GM08714 (cell line): Measurements from ENCODE around the gene OGA.

Experiments used
- H3K4me3 ChIP-seq: fragments of 200-500 bp; sonication (Bioruptor generic); 2 replicates; pipeline ENCODE4 v1.5.1; 2014; ENCODE audit warnings: mild to moderate bottlenecking, low read length, inconsistent platforms
- ZNF274 ChIP-seq: IDR thresholded peaks from 2 replicates; pipeline ENCODE4 v1.6.1; 2012; ENCODE audit warnings: mild to moderate bottlenecking, low read depth, low read length

OGA gene

GRCh38 chr10:101769541-101770180, 48.6 kb downstream of the OGA start:
- TF ChIP-seq ZNF274: no peak
- no peak overlapping the region for H3K4me3 ChIP-seq

GRCh38 chr10:101768791-101769170, 49.5 kb downstream of the OGA start:
- no peak overlapping the region for H3K4me3 ChIP-seq
- no peak for TF ChIP-seq ZNF274

- no peak overlapping the region for H3K4me3 ChIP-seq
- TF ChIP-seq ZNF274: no peak
These were observed 50.1 kb downstream of the OGA start for GRCh38 chr10:101767966-101768790.

GRCh38 chr10:101767600-101767945, 50.7 kb downstream of the OGA start:
- H3K4me3 ChIP-seq: no peak overlapping the region
- TF ChIP-seq ZNF274: no peak

DNA sequence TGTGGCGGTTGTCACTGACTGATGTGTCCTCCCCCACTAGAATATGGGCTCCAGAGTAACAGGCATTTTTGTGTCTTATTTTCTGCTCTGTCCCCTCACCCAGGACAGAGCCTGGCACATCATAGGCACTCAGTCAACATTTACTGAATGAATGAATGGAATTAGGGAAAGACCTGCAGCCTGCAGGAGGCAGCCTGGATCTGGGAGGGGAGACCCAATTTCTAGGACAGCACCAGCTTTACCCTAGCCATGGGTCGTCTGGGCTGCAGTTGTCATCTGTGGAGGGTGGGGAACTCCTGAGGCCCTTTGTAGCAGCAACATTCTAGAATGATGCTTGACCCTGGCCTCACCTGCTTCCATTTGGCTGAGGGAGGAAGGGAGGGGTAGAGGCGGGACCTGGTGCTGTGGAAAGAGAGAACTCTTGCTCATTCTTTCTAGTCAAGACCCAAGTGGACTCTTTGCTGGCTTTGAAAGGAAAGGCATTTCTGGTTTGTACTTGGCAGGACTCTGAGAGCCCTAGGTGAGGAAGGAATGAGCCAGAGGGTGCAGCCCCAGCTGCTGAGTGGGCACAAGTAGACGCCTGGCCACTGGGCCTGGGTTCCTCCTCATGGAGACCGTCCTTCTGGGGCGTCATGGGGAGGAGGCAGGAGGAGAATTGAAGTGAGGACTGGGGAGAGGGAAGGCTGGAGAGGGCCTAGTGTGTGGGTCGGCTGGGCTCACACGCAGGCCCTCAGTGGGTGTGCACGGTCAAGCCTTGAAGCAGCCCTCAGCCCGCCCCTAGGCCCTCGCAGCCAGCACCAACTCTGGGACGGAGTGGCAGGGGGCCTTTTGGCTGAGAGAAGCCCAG, 51.3 kb downstream of the OGA start:
- no peak for TF ChIP-seq ZNF274
- H3K4me3 ChIP-seq: no peak overlapping the region

DNA sequence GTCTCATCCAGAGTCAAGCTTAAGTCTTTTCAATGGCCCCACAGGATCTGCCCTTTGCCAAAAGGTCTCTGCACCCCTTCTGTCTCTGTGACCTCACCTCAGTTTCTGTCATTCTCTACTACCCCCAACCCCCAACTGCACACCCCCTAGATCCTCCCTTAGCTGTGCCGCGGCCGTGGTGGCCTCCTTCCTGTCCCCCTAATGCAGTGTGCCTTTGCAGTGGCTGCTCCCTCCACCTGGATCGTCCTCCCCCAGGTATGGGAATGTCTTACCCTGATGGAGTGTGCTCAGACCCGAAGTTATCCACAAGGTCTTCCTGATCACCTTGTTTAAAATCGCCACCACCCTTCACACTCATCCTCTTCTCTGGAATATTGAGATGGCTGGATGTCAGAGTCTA, 51.9 kb downstream of the OGA start:
- no peak overlapping the region for H3K4me3 ChIP-seq
- no peak for TF ChIP-seq ZNF274

- no peak overlapping the region for H3K4me3 ChIP-seq
- TF ChIP-seq ZNF274: no peak
These were observed 55.0 kb downstream of the OGA start for GRCh38 chr10:101763141-101763846.

GRCh38 chr10:101762736-101763135, 55.5 kb downstream of the OGA start:
- TF ChIP-seq ZNF274: no peak
- H3K4me3 ChIP-seq: no peak overlapping the region

DNA sequence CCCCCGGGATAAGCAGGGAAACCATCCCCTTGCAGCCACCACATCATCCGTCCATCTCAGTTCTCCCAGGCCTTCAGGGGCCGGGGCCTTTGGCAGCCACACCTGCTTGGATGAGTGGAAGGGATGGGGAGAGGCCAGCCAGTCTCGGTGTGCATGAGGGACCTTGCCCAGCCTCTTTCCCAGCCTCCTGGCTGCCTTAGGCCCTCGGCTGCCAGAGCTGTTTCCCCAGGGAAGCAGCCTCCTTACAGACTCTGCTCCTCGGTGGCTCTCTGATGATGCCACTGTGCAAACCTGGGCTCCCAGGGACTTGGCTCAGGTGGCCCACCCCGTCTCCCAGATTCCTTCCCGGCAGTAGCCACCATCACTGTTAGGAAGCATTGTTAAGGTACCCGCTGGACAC, 57.0 kb downstream of the OGA start:
- TF ChIP-seq ZNF274: no peak

DNA sequence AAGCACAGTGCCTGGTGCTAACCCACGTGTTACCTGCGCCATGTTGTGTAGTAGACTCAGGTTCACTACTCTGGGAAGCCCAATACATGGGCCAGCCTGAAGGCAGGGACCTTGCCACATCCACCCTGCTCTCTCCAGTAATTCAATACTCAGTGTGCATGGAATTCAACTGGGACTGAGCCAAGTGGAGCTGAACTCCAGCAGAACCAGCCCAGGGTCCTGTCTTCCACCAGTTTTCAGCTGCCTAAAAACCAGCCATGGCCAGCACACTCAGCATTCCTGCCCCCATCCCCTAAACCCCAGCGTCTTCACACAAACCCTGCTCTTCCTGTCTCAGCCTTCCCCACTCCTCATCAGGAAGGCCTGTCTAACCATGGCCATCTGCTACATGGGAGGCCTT, 57.7 kb downstream of the OGA start:
- no peak for TF ChIP-seq ZNF274
- H3K4me3 ChIP-seq: no peak overlapping the region

More for the DNA sequence above, 57.0 kb downstream of the OGA start:
- H3K4me3 ChIP-seq: no peak overlapping the region

DNA sequence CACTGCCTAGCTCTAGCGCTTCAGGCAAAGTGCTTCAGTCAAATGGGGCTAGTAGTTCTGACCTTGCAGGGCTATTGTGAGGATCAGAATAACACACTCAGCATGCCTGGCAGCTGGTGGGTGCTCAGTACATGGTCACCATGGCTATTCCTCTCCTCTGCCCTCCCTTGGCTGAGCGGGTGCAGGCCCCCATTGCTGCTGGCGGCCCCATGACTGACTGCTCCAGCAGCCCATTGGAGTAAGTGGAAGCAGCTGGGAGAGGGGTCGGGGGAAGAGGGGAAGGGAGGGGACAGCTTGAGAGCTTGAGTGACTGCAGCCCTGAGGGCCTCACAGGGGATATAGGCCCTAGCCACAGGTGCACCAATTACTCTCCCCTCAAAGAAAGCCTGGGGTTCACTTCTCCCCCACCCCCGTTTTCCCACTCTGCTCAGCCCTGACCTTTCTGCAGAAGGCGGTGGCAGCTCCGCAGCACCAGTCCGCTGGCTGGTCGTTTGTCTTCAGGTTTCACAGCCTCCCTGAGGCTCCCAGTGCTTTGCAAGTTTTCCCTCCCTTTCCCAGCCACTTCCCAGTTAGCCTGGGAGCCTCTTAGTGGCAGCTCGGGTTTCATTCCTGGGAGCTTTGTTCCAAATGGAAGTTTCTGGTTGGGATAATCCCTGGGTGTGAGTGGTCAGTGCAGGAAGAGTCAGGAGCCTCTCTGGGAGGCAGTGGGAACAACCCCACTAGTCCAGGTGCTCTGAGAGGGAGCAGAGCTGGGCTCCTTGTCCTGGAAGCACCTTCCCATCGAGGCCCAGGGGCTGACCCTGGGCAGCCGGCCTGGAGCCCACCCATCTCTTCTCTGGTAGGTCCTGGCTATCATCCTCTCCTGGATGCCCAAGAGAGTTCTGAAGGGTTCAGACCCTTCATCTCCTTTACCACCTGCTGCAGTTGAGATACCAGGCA, 58.7 kb downstream of the OGA start:
- no peak for TF ChIP-seq ZNF274
- no peak overlapping the region for H3K4me3 ChIP-seq

DNA sequence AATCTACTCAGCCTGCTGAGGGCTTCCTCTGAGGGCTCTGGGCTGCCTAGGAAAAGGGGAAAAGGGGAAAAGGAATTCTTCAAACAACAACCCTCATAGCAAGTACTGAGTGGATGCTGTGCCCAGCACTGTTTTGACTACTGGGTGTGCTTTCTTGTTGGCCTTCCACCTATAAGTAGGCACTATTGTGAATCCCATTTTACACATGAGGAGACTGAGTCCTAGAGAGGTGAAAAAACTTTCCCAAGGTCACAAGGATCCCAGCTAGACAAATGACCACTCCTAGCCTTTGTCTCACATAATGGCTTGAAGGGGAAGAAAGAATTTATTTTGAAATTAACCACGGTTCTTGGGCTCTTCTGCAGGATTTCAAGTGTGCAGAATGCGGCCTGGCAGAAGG, 59.4 kb downstream of the OGA start:
- TF ChIP-seq ZNF274: no peak
- H3K4me3 ChIP-seq: no peak overlapping the region

DNA sequence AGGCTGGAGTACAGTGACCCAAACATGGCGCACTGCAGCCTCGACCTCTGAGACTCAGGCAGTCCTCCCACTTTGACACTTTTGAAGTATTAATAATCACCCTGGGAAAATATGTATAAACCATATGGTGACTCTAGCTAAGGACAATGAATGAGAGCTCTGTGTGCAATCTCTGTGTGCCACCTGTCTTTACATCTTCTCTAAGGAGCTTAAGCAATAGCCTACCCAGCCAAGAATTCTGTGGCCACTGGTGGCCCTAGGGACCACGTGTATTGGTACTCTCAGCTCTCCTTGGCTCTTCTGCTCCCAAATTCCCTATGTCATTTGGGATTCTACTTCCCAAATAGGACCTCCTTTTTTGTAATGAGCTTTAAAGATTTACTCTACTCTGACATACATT, 66.0 kb downstream of the OGA start:
- H3K4me3 ChIP-seq: no peak overlapping the region

More for the DNA sequence above, 66.0 kb downstream of the OGA start:
- TF ChIP-seq ZNF274: no peak
